8988T (cell line): ENCODE data around the gene PSMD13.
"Not testable (repeated sequence)": the region's sequence is repeated elsewhere in the genome, so short reads cannot be mapped to it uniquely, and the experiment has no call there.

Experiments used
- DNase-seq: peaks from one replicate; pipeline ENCODE4 v3.0.0; 2011

Gene PSMD13

GRCh38 chr11:252666-253065 is 15.9 kb downstream of the PSMD13 start:
- no peak for DNase-seq

DNA sequence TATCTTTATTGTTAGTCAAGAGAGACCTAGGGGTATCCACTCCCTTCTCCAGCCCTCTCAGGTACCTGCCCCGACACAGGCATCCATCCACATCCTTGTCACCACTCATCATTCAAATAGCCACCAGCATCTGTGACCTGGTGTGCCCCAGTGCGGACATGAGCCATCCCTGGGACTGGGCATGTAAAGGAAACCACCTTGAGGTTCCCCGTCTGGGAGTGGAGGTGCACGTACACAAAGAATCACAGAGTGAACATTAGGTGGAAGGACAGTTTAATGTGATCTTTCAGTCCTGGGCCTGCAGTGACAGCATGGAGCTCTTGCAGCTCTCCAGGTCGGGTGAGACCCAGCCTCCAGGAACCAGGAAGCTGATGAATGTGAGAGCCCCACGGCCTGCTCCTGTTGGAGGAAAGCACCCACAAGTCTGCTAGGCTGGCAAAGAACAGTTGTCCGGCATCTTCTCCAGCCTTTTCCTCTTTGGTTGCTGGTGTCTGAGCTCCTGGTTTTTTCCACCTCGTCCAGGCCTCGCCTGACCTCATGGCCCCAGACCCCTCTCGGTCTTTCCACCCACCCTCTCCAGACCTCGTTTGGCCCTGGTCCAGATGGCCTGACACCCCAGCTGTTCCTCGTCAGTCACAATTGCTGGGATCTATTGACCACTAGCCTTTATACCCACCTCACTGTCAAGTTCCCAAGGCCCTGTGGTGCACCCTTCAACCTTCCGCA is 16.5 kb downstream of the PSMD13 start:
- no peak for DNase-seq

DNA sequence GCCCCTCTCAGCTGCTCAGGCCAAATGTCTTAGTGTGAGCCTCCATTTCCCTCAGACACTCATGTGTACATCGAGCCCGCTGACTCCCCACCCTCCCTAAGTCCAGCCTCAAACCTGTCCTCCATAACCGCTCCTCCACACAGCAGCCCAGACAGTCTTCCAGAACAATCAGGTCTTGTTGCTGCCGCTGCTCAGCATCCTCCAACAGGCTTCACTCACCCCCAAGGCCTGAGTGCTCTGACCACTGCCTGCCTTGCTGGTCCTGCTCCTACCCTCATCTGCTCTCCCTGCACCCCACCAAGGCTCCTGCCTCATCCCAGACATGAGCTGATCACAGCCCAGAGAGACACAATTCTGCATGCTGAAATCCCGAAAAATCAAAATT is 17.1 kb downstream of the PSMD13 start:
- DNase-seq = no peak

DNA sequence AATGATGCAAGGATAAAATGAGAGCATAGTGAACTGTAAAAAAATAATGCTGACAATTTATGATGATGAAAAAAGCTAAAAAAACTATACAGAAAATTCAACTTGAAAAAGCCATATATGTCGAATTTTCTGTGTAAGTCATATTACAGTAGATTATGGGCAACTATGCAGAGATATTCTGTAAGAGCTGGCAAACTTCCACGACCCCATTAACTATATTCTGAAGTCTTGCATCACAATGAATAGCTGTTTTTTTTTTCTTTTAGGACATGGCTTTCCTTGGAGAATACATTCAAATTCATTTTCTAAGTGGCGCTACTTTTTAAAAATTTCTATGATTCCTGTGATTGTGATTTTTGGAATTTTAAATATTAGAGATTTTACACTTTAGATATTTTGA is 18.4 kb downstream of the PSMD13 start:
- DNase-seq = no peak

- no peak for DNase-seq
Observed at GRCh38 chr11:255816-256215, 19.0 kb downstream of the PSMD13 start.

- DNase-seq = no peak
Observed at GRCh38 chr11:256952-257737, 20.4 kb downstream of the PSMD13 start.

- peak; percentile 68 for DNase-seq
Observed at GRCh38 chr11:257766-258493, 21.2 kb downstream of the PSMD13 start.

GRCh38 chr11:259413-259812 is 22.6 kb downstream of the PSMD13 start:
- no peak for DNase-seq

DNA sequence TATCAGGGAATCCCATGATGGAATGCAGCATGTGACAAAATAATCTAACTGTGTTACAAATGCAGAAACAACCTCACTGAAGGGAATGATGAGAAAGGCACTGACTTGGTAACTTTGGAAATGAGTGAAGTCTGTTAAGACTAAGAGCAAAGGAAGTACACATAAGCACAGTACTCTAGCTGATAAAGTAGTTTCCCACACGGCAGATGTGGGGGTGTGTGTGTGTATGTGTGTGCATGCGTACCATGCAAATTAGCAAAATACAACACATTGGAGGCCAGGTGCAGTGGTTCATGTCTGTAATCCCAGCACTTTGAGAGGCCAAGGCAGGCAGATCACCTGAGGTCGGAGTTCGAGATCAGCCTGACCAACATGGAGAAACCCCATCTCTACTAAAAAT is 24.8 kb downstream of the PSMD13 start:
- no peak for DNase-seq

DNA sequence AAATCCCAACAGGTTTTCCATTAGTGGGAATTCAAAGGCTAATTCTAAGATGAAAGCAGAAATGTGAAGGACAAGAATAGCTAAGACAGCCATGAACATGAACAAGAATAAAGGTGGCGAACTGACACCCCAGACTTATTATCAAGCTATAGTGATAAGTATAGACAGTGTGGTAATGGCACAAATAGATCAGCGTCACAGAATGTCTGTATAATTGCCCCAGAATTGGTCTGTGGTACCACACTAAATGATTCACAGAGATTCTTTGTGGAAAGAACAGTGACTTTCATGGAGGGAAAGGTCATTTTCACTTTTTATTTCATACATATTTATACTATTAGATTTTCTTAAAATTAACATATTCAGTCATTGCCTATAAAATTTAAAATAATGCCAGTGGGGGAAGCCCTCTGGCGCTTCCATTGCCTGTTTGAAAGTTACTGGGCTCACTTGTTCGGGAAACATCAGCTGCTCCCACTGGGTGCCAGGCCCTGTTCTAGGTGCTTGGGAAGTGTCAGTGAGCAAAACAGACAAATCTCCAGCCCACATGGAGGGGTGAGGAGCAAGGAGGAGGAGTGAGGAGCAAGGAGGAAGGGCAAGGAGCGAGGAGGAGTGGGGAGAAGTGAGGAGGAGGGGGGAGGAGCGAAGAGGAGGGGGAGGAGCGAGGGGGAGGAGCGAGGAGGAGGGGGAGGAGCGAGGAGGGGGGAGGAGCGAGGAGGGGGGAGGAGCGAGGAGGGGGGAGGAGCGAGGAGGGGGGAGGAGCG is 30.1 kb downstream of the PSMD13 start:
- no peak for DNase-seq

GRCh38 chr11:267491-267994 is 30.8 kb downstream of the PSMD13 start:
- no peak for DNase-seq

DNA sequence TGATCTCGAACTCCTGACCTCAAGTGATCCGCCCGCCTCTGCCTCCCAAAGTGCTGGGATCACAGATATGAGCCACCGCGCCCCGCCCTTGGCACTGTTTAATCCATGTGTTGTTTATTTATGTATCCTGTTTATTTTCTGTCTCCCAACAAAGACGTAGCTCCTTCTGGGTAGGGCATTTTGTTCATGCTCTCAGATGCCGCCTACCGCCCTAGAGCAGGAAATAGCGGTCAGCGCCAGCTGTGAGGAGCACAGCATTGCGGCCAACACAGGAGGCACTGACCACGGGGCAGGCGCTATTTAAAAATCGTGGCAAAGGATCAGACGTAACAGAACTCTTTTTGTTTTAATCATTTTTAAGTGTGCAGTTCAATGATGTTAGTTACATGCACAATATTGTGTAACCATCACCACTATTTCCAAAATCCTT is 32.0 kb downstream of the PSMD13 start:
- DNase-seq = not testable (repeated sequence)

GRCh38 chr11:269146-269890 is 32.5 kb downstream of the PSMD13 start:
- DNase-seq = no peak

DNA sequence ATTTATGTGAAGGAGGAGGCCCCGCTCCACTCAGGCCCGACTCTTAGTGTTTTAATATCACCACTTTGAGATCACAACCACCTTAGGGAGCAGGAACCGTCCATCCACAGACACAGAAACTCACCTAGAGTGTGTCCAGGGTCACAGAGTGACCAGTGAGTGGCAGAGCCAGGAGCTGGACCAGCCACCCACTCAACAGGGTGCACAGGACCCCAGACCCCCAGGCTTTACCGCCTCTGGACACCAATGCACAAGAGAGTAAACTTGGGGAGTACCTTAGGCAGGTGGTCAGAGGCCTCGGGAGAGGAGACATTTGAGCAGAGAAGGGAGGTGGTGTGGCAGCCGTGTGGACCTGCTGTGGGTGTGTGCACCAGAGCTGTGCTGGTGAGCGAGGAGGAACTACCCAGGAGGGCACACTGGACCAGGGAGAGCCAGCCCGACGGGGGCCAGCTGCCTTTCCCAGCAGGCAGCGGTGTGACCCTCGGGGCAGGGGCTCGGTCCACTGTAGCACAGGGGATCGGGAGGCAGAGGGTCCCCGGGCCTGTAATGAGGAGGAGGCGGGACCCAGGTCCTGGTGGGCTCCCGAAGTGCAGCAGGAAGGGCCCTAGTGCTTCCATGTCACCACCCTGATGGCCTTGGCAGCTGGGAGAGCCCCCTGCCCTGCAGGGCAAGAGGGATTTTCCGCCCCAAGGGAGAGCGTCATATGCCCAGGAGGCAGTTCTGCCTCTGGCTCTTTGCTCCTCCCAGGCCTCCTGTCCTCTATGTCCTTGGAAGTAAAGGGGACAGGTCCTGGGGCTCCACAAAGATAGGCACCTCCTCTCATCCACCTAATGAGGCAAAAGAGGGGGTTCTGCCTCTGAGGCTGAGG is 33.9 kb downstream of the PSMD13 start:
- DNase-seq = no peak

- DNase-seq = no peak
Observed at GRCh38 chr11:271319-271715, 34.5 kb downstream of the PSMD13 start.

- DNase-seq = no peak
Observed at GRCh38 chr11:272195-272930, 35.6 kb downstream of the PSMD13 start.

DNA sequence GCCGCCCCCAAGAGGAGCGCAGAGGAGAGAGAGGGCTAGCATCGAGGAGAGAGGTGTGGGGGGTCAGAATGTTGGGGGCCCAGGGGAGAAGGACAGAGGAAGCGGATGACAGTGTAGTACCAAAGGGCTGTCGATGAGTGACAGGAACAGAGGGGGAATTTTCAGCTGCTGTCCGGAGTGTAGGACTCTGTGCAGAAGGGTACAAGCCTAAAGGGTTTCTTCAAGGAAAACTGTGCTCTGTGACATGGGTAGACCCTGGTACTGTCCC is 36.1 kb downstream of the PSMD13 start:
- no peak for DNase-seq

DNA sequence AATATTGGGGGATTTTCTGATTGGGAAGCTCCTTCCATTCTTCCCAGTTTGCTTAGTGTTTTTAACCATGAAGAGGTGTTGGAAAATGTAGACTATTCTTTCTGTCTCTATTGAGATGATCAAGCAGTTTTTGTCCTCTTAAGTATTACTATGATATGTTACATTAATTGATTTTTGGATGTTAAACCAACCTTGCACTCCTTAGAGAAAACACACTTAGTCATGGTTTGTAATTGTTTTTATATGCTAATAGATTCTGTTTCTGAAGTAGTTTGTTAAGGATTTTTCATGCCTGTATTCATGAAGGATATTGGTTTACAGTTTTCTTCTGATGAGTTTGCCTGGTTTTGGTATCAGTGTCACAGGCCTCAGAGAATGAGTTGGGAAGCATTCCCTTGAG is 39.4 kb downstream of the PSMD13 start:
- DNase-seq = no peak

GRCh38 chr11:278001-278951 is 41.5 kb downstream of the PSMD13 start, which contains the start of gene NLRP6:
Gene NLRP6 (plus strand): TSS chr11:278407. CDS start chr11:278570, 163 bp downstream.
- DNase-seq = peak; percentile 36
